NCI-H748 (cell line): ENCODE data around the gene CUX1.
A peak's percentile ranks its signal among the peaks of the same experiment; 100 is the strongest.
"Not testable (repeated sequence)": the region's sequence is repeated elsewhere in the genome, so short reads cannot be mapped to it uniquely, and the experiment has no call there.

Source experiments
- DNase-seq: peaks from one replicate; lab custom pipeline; 2025; ENCODE audit not compliant: unreplicated experiment; lab: John Stamatoyannopoulos, UW

Gene CUX1

DNA sequence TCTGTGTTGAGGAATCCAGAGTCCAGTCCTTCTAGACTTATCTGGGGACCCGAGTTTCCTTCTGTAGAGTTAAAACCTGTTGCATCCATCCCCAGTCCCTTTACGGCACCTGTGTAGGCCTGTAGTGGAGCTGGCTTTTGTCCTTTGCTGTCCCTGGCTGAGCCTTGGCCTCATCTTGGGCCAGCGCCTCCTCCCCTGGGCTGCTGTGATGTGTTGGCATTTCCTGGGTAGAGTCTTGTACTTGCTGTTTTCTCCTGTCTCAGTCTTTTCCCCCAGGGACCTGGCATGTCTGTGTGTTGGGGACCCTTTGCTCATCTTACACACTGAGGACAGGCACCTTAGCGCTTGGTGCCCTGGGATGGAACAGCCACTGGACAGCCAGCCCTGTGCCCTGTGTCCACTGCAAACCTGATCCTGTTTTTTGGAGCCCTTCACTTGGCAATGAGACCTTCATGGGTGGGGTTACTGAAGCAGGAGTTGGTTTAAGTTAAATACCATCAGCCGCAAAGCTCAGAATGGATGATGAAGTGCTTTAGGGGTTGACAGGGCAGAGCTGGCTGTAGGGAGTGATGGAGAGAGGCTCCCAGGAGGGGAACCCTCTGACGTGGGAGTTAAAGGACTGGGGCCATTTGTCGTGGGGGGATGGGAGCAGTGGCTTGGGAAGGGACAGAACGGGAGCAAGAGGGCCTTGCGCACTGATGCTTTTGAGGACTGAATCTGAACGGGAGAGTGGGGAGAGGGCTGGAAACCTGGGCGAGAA, 50.9 kb downstream of the CUX1 start:
- DNase-seq, result no peak

DNA sequence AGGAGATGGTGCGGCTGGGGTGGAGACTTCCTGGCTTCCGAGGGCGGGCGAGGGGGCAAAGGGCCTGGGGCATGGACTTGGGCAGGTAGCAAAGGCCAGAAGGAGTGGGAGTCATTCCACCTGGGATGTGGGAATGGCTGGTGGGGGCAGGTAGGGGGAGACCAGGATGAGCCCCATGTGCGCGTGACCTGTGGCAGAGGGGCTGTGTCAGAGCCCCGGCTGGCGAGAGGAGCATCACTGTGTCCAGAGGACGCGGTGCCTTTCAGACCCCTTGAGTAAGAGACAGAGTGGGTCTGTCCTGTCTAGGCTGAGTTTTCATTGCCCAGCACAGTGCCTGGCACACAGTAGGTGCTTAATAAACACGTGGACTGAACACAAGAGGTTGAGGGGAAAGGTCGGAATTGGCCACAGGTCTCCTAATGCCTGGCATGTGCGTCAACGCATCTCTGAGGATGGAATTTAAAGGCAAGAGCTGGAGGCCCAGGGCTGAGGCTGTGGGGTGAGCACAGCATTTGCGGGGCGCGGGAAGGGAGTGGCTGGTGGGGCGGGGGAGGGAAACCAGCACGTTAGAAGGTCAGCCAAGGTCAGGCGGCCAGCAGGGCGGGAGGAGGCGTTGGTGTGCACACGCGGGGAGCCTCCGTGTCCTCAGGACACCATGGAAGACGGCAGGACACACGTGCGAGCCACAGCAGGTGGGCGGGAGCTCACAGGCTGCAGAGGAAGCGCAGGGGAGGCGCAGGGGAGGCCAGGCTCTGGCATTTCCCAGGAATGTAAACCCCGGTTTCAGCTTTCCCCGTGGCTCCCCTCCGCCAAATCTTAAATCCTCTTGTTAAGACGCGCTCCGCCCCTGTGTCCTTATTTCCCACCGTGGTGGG, 51.8 kb downstream of the CUX1 start:
- no peak for DNase-seq

DNA sequence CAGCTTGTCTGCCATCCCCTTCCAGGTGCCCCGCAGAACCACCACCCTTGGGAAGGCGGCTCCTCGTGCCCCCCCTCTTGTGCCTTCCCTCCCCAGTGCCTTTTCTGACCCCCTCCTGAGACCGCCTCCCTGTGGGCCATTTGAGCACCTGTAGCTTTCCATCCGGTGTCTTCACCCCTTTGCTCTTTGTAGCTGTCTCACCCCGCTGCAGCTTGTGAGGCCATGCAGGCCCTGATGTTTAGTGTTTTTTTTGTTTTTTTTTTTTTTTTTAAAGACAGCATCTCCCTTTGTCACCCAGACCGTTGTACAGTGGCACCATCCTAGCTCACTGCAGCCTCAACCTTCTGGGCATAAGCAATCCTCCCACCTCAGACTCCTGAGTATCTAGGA, 52.5 kb downstream of the CUX1 start:
- no peak for DNase-seq

DNA sequence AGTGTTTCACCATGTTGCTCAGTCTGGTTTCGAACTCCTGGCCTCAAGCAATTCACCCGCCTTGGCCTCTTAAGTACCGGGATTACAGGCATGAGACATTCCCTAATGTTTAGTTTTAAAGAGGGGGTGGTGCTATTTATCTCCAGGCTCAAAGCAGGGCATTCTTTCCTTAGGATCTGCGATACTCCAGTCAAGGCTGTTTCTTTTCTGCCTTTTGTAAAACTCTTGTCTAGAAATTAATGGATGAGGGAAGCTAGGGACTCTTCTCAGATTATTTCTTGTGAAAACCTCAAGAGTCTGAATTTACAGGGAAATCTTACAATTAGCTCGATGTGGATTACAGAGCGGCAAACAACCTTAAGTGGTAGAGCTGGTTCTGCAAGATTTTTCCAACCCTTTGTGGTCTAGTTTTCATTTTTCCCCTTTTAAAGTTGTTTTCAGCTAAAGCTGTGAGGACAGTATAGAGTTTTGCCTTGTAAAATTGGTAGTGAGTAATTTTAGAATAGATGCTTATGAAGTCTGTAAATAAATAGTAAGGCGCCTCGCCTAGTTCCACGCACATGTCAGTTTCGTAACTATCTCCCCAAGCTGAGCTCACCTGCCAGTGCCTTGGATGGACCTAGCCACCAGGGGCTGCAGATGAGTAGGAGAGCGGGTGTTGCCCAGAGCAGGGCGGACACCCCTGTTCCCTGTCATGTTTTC, 53.1 kb downstream of the CUX1 start:
- peak; percentile 79 for DNase-seq

DNA sequence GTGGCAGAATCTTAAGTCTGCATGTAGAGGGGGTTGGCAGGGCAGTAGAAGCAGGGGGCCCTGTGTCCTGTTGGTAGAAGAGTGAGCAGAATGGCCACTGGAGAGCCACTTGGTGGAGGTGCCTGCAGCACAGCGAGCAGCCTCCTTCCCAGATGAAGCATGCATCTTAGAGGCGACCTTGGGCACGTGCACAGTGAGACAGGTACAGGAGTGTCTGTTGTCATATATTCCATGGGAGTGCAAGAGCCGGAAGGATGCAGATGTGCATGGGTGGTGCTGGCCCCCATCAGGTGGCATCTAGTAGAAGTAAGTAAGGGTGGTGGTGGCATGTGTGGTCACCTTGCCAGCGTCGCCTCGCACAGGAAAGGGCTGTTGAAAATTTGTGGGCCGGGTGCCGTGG, 53.9 kb downstream of the CUX1 start:
- no peak for DNase-seq

DNA sequence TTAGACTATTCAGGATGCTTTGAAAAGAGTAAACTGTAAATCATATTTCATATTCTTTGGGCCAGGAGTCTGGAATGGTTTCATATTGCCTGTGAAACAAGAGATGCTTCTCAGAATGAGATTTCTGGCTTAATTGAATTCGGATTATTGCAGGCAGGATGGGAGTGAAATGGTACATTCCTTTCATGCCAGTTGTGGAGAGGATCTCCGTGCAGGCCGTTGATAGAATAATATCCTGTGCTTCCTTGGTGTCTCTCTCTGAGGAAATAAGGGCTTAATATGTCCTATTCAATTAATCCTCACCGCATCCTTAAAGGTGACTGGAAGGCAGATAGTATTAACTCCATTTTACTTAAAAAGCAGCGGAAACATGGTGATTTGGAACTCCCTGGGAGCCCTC, 56.6 kb downstream of the CUX1 start:
- DNase-seq, result no peak

DNA sequence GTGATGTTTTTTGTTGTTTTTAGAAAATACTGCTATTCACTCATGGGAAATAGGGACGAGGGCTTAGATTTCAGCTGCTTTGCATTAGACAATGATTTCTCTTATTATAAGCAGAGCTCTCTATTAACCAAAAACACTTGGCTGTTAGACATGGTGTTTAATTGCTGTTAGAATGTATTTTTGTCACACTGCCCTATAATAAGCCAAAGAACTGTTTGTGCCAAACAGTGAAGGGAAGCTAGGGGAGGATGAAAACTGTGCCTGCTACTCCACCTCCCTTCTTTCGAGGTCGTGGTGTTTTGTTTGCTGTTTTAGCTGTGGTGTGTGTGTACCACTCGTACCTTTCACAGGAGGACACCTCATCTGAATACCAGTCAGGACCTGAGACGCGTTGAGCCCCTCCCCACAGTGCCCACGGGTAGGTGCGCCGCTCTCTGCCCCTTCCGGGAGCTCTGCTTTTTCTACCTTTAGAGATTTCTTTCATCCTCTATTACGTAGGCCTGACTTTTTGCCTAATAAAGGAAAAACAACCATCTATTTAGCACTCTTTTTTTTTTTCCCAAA, 57.9 kb downstream of the CUX1 start:
- no peak for DNase-seq

DNA sequence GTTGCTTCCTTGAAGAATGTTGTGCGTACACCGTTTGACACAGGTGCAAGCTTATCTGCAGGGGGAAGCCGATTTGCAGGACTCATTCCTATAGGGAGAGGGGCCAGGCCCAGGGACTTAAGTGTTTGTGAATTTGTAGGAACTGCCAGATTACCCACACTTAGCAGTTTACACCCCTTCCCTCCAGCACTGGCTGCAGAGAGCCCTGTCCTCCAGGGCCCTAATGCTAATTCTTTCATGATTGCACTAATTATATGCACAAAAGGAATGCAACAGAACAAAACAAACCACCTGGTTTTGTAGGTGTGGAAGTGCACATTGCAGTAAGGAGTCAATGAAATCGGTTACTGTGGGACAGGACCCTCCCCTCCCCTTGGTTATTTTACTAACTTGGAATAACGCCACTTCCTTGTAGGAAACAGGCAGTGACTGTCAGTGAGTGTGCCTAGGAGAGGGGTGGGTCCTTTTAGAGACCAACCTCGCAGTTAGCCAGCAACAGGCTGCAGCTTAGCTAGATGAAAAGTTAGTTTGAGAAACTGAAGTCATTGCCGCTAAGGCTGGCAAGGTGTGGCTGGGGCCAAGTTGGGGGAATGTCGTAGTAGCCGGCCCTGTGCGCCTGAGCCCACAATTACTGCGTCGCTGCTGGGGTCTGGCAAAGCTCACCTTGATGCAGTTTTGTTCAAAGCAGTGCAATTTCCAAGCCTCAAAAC, 60.6 kb downstream of the CUX1 start:
- no peak for DNase-seq

DNA sequence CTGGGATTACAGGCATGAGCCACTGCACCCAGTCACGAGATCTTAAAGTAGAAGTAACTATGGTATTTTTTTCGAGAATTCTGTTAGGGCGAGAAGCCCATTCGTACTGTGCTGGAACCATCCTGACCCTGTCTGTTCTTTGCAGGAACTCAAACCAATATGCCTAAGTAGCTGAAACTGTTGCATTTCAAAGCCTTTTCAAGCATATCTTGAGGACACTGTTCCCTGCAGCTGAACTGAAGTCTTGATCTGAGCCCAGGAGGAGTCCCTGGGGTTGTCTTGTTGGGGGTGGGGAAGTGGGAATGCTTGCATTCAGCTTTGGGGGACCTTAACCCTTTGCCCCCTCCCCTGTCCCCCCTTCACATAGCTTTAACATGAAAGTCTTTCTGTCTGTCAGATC, 61.5 kb downstream of the CUX1 start:
- no peak for DNase-seq

DNA sequence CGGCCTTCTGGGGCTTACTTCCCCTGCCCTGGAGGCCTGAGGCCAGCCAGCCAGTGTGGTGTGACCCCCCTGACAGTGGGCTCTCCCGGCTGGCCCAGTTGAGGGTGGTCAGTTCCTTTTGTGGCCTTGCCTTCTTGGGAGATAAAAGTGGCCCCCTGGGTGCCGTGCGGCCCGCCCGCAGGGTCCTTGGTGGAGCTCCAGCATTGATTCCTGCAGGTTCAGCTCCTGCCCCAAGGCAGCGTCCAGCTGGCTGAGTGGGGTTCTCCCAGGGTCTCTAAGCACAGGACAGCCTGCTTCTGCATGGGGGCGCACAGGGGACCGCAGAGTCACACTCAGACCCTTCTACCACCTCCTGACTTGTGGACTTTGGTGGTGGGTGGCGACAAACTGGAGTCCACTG, 62.1 kb downstream of the CUX1 start:
- DNase-seq, result no peak

DNA sequence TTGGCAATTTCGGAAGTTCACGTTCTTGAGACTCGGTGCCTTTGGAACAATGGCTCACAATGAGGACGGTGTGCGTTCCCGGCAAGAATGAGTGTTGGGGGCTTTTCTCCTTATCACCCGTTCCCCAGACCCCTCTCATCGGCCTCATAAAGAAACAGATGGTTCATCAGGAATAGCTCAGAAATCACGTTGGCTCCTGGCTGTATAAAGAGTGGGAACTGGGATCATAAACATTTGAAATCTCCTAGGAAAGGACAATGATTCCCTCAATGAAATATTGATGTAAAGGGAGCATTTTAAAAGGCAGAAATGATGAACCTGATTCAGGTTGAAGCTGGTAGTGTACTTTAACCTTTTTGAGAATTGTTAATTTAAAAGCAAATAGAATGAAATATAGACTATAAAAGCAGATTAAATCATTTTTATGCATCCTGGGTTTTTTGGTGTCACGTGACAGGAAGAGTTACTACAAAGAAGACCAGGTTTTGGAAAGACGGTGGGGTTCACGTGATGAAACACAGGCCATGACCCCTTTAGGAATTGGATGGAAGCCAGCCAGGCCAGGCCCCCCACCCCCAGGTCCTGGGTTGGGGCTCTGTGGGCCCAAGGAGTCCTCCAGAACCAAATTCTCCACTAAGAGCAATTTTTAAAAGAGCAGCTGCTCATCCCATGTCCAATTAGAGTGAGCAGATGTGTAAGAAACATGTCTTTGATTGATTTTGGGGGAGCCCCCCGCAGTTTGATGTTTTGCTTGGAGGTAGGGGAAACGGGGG, 63.0 kb downstream of the CUX1 start:
- no peak for DNase-seq

DNA sequence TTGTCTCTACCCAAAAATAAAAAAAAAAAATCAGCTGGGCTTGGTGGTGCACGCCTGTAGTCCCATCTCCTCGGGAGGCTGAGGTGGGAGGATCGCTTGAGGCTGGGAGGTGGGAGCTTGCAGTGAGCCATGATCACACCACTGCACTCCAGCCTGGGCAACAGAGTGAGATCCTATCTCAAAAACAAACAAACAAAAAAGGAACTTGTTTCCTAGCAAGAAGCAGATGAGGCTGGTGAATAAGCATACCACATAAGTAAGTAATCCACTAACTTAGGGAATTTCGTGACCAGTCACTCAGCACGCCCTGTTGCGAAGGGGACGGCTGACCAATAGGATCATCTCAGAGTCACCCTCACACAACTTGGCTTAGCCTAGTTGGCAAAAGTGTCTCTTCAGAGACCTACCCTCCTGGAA, 64.6 kb downstream of the CUX1 start:
- DNase-seq, result no peak

DNA sequence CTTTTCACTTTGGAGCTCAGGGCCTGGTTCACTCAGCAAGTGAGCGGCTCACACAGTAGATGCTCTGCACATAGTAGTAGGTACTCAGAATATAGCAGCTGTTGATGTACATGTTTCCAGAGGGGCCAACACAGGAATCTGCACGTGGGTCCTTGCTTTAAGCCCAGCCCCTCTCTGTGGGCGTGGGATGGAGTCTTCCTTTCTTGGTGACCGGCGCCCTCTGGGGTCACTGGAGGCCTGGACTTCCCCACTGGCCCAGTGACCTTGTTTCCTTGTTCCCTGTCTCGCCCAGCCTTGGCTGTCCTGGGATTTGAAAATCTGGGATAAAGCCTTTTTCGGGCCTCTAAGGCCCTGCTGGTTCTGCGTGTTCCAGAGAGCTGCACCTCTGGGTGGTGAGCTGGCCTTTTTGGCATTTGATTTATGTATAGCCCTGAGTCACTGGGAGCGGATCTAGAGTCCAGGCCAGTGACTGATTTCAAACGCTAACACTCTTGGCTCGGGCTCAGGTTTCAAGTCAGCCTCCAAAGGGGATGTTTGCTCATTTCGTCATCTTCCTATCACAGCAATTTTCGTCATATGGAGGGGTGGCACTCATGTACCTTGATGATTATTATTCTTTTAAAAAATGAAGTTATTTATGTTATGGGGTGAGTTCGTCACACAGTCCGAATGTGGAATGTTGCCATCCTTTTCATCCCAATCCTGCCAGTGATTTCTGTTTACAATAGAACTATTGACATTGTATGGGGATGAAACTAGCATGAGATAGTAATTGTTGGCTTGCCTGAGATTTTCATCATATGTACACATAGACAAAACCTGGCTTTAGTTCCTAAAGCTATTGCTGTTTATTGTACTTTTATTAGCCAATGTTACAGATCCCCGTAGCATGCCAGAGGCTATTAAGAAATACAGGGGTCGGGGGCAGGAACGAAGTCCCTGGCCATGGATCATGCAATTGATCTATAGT, 65.5 kb downstream of the CUX1 start:
- peak; percentile 78 for DNase-seq

DNA sequence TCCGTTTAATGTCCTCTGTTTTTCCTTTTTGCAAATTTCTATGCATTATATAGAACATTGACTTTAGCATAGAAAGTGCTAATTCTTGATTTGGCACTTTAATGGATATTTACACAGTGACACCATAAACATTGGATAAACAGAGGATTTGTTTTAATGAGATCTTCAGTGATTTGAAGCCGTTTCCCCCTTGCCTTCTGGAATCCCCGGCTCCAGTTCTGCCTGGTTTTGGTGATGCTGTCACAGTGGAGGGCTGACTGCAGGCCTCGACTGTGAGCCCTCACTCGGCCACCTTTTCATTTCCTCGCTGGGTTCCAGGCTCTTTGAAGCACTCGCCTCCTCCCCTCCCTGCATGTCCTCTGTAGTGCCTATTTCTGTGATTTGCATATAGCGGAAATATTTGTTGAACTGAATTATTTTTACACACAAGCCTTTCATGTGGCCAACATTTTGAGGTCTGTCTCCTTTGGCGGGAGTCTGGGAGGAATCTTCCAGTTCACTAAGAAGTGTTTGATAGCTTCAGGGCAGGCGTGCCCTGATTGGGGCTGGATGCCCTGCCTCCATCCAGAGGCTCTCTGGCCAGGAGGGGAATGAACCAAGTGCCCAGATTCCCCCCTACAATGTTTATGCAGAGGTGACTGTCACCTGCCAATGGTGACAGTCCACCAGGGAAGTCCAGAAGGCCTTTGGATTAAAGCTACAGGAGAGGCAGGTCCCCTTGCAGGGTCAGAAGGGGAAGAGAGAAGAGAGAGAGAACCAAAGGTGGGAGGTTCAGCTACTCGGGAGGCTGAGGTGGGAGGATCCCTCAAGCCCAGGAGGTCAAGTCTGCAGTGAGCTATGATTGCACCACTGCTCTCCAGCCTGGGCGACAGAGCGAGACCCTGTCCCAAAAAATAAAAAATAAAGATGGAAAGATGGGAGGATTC, 67.5 kb downstream of the CUX1 start:
- DNase-seq, result no peak

DNA sequence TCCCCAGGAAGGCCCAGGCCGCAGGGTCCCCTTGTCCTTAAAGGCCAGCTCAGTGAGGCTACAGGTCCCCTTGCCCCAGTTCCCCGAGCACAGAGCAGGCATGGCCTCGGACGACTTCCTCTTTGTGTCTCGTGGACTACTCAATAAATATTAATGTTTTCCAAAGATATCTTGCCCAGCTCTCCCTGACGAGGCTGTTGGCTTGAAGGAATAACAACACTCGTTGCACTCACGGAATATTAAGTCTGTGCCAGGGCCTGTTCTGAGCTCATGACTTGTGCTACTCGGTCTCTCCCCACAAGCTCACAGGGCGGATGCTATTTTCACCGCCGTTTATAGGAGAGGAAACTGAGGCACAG, 68.2 kb downstream of the CUX1 start:
- DNase-seq, result no peak

DNA sequence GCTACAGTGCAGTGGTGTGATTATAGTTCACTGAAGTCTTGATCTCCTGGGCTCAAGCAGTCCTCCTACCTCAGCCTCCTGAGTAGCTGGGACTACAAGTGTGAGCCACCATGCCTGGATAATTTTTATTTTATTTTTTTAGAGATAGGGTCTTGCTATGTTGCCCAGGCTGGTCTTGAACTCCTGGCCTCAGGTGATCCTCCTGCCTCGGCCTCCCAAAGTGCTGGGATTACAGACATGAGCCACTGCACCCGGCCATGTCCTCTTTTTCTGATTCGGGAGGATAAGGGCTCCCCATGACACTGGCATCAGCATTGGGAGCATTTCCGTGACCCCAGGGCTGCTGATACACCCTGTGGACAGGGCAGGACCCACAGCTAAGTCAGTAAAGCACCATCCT, 69.9 kb downstream of the CUX1 start:
- not testable (repeated sequence) for DNase-seq

DNA sequence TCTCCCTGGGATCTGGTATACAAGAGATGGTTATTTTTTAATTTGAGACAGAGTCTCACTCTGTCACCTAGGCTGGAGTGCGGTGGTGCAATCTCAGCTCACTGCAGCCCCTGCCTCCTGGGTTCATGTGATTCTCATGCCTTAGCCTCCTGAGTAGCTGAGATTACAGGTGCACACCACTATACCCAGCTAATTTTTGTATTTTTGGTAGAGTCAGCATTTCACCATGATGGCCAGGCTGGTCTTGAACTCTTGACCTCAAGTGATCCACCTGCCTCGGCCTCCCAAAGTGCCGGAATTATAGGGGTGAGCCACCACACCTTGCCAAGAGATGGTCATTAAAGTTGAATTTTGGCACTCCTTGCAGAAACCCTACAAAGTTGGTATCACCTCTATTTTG, 71.1 kb downstream of the CUX1 start:
- DNase-seq, result not testable (repeated sequence)
